HG02588 (cell line): ENCODE measurements around the gene ADORA1.

Experiments used
- ATAC-seq: cut with Tn5 transposase; IDR thresholded peaks from one replicate; pipeline ENCODE4 v1.9.1; 2021; ENCODE audit warnings: mild to moderate bottlenecking, moderate library complexity; ENCODE audit not compliant: unreplicated experiment

Gene ADORA1

GRCh38 chr1:203156280-203156679 lies 28.8 kb downstream of the ADORA1 start:
- ATAC-seq, result no peak

GRCh38 chr1:203158423-203158822 lies 30.9 kb downstream of the ADORA1 start:
- ATAC-seq, result no peak

- ATAC-seq, result no peak
Measured at GRCh38 chr1:203158960-203159665, 31.6 kb downstream of the ADORA1 start.

GRCh38 chr1:203159844-203160243 lies 32.3 kb downstream of the ADORA1 start:
- ATAC-seq, result no peak

GRCh38 chr1:203161175-203161574 lies 33.6 kb downstream of the ADORA1 start:
- ATAC-seq, result no peak

GRCh38 chr1:203161703-203162102 lies 34.2 kb downstream of the ADORA1 start:
- no peak for ATAC-seq

GRCh38 chr1:203162403-203162802 lies 34.9 kb downstream of the ADORA1 start:
- no peak for ATAC-seq

- ATAC-seq, result no peak
Measured at GRCh38 chr1:203163891-203164635, 36.5 kb downstream of the ADORA1 start.

- no peak for ATAC-seq
Measured at GRCh38 chr1:203165101-203165799, 37.7 kb downstream of the ADORA1 start.

- ATAC-seq, result no peak
Measured at GRCh38 chr1:203165800-203166161, 38.3 kb downstream of the ADORA1 start.

- ATAC-seq, result no peak
Measured at GRCh38 chr1:203166192-203166940, 38.8 kb downstream of the ADORA1 start.

GRCh38 chr1:203167026-203167912 lies 39.7 kb downstream of the ADORA1 start:
- ATAC-seq, result no peak

- no peak for ATAC-seq
Measured at GRCh38 chr1:203167913-203168200, 40.3 kb downstream of the ADORA1 start.

- ATAC-seq, result no peak
Measured at GRCh38 chr1:203168256-203168786, 40.8 kb downstream of the ADORA1 start.

- no peak for ATAC-seq
Measured at GRCh38 chr1:203168991-203169390, 41.5 kb downstream of the ADORA1 start.

- no peak for ATAC-seq
Measured at GRCh38 chr1:203169770-203170520, 42.4 kb downstream of the ADORA1 start.

GRCh38 chr1:203170625-203171330 lies 43.3 kb downstream of the ADORA1 start:
- ATAC-seq, result no peak

GRCh38 chr1:203171341-203172183 lies 44.0 kb downstream of the ADORA1 start:
- ATAC-seq, result no peak
